ENCODE measurements around the gene INPP1.

Gene INPP1

GRCh38 chr2:190396271-190396670, 52.9 kb downstream of the INPP1 start:
- H3K4me3 ChIP-seq (ENCODE audit: low read depth, low read length) = no peak overlapping the region
- DNase-seq (ENCODE audit: low read depth) = no peak
- TF ChIP-seq CTCF (IDR thresholded peaks at IDR 0.05; ENCODE audit: control insufficient read depth, extremely low read depth, insufficient read depth) = no peak

- no peak for TF ChIP-seq CTCF (IDR thresholded peaks at IDR 0.05; ENCODE audit: control insufficient read depth, extremely low read depth, insufficient read depth)
- no peak for DNase-seq (ENCODE audit: low read depth)
- no peak overlapping the region for H3K4me3 ChIP-seq (ENCODE audit: low read depth, low read length)
These were observed 59.7 kb downstream of the INPP1 start for GRCh38 chr2:190402986-190403603.

DNA sequence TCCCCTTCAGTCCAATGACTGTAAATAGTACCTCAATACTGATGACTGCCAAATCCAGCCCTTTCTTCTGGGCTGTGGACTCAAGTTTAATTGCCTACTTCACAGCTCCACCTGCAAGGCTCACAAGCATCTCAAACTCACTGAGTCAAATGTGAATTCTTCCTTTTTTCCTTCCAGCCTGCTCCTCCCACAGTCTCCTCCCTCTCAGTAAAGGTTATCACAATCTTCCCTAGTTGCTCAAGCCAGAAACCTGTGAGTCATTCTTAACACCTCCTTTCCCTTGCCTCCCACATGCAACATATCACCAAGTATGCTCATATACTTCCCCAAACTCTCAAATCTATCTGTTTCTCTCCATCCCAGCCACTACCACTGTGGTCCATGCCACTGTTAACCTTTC, 61.1 kb downstream of the INPP1 start:
- DNase-seq (ENCODE audit: low read depth) = no peak
- no peak for TF ChIP-seq CTCF (IDR thresholded peaks at IDR 0.05; ENCODE audit: control insufficient read depth, extremely low read depth, insufficient read depth)
- H3K4me3 ChIP-seq (ENCODE audit: low read depth, low read length) = no peak overlapping the region

DNA sequence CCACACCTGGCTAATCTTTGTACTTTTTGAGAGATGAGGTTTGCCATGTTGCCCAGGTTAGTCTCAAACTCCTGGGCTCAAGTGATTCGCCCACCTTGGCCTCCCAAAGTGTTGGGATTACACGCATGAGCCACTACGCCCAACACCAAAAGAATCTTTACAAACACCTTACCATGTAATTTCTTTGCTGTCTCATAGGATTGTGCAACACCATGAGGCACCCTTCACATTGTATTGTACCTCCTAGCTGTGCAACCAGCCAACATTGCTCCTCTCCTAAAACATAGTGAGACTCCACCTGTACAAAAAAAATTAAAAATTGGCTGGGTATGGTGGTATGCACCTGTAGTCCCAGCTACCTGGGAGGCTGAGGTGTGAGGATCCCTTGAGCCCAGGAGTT, 61.7 kb downstream of the INPP1 start:
- no peak overlapping the region for H3K4me3 ChIP-seq (ENCODE audit: low read depth, low read length)
- TF ChIP-seq CTCF (IDR thresholded peaks at IDR 0.05; ENCODE audit: control insufficient read depth, extremely low read depth, insufficient read depth) = no peak
- DNase-seq (ENCODE audit: low read depth) = no peak

- H3K4me3 ChIP-seq (ENCODE audit: low read depth, low read length) = no peak overlapping the region
- TF ChIP-seq CTCF (IDR thresholded peaks at IDR 0.05; ENCODE audit: control insufficient read depth, extremely low read depth, insufficient read depth) = no peak
- DNase-seq (ENCODE audit: low read depth) = no peak
These were observed 62.6 kb downstream of the INPP1 start for GRCh38 chr2:190405995-190406394.

- no peak for TF ChIP-seq CTCF (IDR thresholded peaks at IDR 0.05; ENCODE audit: control insufficient read depth, extremely low read depth, insufficient read depth)
- no peak overlapping the region for H3K4me3 ChIP-seq (ENCODE audit: low read depth, low read length)
- DNase-seq (ENCODE audit: low read depth) = no peak
These were observed 63.4 kb downstream of the INPP1 start for GRCh38 chr2:190406805-190407204.

DNA sequence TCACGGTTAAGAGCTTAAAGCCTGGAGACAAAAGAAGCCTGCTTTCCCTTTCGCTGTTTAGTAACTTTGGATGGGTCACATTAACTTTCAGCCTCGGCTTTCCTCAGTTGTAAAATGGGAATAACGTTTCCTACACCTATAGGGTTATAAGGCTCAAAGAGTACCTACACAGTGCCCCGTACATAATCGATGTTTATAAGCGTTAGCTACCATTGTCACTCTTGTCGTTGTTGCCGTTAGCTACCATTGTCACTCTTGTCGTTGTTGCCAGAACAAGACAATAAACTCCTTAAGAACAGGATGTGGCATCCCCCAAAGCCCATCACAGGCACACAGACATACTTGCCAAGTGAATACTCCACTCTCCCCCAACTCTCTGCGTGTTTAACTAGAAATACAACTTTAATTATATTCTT, 63.9 kb downstream of the INPP1 start:
- H3K4me3 ChIP-seq (ENCODE audit: low read depth, low read length) = no peak overlapping the region
- DNase-seq (ENCODE audit: low read depth) = no peak
- TF ChIP-seq CTCF (IDR thresholded peaks at IDR 0.05; ENCODE audit: control insufficient read depth, extremely low read depth, insufficient read depth) = no peak

Data from LNCaP clone FGC (cell line).